Activated CD4-positive, CD25-positive, alpha-beta regulatory T cell (primary cell): ENCODE results near the gene ARHGAP15.
A peak's percentile ranks its signal among the peaks of the same experiment; 100 is the strongest.

Experiments used
- DNase-seq, 4 experiments: peaks; one replicate each; lab custom pipeline; 2025; lab: John Stamatoyannopoulos, UW

Gene ARHGAP15

DNA sequence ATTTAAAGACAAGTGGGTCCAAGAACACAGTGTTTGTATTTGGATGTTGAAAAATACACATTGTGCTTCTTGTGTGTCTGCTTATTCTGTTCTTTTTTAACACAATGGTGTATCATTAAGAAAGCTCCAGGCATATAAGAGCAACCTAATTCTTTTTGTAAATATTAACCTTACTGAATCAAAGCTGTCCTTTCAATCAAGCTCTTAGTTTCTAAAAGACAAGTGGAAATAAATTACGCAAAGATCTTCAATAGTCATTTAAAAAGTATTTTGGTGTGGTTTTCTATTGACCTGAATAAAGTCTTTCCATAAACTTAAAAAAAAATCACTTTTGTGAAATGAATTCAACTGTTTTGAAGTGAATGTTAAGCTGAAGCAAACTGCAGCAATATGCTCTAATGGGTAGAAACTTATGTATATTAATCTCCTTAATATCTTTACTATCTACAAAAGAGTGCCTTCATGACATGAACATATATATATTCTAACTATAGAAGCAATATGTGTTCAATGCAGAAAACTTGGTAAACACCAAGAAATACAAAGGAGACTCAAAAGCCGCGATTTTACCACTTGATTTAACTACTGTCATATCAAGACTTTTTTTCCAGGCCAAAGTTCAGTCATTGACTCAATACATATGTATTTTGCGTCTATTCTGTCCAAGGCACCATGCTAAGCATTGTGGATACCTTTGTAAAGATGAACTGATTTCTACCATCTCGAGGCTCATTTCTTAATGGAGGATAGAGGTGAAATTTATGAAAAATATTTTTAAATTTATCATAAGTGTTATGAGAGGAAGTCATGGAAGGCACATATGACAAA, 97.7 kb downstream of the ARHGAP15 start:
- DNase-seq = no peak

DNA sequence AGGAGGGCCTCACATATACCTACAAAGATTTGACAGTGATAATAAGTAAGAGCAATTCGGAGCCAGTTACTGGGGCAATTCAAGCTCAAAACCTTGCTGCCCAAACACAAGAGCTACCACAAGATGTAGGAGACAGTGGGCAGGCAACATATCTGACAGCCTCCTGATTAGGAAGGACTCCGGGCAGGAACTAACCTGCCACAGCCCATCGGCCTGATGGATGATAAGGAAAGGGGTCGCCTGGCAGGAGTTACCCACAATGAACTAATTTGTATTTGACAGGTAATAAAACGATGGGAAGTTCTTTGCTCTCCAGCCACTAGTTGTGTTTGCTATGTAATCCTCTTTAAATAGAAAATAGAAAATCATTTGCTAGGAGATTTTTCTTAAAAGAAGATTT, 100.2 kb downstream of the ARHGAP15 start:
- DNase-seq = no peak

DNA sequence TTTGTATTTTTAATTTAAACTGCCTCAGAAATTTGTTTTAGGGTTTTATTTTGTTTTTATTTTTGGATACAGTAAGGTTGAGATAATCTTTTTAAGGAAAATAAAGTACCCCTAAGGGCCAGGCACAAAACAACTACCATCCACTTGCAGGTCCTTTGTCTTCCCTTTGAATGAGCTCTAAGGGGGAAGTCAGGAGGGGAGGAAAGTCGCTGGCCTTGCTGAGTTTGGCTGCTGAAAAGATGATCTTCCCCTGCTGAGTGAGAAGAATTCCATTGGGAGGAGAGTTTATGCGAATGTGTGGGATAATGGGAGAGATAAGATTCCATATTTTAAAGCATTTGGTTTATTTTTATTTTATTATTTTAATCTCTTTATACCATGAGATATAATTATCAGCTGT, 100.7 kb downstream of the ARHGAP15 start:
- no peak for DNase-seq

DNA sequence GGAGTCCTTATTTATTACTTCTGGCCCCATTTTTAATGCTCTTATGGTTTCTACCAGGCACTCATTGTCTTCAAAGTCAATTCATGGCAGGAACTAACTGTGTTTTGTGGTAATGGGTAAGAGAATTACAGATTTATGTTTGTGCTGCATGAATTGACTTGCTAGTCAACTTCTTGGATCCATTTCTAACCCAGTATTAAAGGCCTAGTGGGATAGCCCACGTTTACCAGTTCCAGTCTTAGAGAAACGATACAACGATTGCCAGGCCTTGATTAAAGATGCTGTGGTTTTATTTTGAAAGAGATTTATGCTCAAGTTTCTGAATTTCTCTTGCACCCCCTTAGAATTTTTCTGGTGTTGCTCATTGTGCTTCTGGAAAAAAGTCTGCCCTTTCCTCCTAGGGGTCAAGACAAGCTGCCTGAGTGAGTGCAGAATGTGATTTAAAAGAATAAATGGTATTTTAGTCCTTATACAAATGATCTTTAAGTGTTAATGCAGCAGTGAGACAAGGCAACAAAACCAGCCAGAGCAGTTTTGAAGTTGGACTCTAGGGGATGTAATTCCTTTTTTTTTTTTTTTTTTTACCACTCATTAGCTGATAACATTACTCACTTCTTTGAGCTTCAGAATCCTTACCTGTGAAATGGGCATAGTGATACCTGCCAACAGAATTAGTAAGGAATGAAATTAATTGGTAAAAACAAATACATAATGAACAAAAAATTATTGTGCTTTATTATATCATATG, 101.5 kb downstream of the ARHGAP15 start:
- no peak for DNase-seq

DNA sequence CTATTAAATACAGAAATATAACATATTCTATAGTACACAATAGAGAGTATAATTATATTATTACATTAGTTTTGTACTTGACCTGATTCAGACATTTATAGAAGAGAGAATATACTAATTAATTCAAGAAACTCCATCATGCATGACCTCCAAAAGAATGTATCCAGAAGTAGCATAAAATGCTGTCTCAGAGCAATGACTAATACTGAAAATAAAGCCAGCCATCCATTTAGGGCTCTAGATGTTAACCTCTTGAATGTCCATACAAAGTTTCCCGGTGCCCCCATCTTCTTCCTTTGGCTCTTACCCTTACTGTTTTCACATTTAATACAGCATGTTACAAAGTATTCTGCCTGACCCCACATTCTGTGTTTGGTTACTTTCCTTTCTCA, 102.0 kb downstream of the ARHGAP15 start:
- no peak for DNase-seq

DNA sequence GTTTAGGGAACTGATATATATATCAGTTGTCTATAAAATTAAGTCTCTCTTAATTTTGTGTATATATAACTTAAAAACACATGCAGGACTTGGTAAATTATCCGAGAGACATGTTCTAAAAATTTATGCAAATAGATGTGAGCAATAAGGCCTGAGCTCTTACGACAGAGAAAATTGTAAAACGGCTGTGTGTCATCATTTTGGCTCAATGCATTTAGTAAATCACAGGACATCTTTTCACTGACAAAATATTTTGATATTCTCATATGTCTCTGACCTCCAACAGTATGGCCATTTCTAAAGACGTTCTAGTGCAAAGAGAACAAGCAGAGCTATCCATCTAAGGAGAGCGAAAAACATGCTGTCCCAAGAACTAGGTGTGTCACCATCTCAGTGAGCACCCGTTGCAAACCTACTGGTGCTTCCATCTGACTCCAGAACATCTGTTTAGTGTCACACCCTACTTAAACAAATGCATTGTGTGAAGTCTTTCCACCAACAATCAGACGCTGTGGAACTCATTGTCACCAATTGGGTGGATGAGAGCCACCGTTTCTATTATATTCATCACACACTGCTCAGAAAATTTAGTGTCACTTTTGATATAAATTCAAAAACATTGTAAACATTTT, 108.0 kb downstream of the ARHGAP15 start:
- DNase-seq = no peak

DNA sequence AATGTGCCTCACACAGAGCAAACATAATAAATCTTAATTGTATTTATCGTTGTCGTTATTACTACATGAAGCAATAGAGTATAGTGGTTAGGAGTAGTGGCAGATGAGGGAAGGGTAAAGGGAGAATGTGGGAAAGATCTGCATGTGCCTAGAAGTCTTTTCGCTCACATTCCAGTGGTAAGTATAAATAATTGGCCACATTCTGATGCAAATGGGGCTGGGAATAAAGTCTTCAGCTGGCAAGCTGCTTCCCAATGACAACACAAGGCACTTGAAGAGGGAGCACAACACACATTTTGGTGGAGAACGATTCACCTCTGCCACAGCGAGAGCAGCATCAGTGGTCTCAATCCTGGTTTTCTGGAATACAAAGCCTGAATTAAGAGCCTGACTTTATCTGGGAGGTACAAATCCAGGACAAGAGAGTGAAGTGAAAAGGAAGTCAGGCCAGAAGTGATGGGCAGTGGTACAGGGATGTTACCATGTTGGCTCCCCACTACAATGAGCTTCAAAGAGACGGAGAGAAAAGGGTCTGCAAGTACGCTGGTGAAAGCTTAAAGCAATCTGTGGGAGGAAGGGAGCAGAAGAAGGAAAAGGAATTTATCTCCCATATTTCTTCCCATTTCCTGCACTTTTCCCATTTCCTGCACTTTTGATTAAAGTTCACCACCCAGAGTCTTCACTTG, 112.3 kb downstream of the ARHGAP15 start:
- no peak for DNase-seq

DNA sequence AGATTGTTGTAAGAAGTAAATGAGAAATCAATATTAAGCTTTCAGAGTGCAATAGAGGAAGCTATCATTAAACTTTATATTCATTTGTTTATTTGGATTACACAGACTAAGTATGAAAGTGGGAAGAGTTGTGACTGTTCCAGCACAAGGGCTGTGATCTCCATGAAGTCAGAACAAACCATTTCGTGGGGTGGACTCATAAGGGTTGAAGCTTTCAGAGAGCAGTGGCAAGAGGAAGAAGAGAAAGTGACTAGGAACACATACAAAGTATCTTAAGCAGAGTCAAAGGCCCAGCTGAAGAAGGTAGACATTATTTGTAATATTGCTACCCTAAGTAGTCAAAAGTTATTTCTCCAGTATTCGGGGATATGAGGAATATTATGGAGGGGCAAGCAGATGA, 117.0 kb downstream of the ARHGAP15 start:
- DNase-seq = no peak

DNA sequence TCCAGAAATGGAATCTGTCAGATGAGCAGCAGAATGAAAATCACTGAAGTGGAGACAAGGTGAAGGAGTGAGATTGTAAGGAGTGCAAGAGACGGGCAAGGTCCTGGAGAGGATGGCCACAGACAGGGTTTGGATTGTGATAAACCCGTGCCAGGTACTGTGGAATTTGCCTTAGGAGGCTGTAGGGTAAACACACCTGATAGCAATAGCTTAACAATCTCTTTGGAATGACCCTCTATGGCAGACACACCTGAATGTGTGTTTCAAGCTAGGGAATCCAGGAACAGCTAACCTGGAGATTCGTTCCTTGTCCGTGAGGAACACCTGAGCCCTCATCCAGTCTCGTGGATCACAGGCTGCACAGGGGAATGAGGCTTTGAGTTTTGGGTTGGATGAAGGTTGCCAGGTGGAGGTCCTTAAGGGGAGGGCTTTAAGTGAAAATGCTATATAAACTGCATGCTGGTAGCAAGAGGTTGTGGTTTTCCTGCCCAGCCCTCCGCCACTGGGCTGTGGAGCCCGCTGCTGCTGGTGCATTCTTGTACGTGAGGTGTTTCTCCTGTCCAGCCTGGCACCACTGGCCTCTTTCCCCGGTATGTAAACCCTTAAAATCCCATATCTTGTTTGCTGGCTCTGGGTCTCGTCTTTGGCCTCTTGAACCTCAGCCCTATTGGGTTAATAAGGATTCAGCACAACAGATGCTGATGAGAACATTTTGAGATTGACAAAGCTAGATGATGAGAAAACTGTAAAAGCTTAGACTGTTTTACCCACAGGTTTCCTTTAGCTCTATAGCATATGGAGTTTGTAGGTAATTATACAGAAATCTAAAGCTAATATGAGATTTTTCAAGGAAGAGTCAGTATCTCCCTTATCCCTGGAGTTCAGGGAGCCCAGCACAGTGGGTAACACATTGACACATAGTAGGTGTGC, 117.9 kb downstream of the ARHGAP15 start:
- DNase-seq = no peak

DNA sequence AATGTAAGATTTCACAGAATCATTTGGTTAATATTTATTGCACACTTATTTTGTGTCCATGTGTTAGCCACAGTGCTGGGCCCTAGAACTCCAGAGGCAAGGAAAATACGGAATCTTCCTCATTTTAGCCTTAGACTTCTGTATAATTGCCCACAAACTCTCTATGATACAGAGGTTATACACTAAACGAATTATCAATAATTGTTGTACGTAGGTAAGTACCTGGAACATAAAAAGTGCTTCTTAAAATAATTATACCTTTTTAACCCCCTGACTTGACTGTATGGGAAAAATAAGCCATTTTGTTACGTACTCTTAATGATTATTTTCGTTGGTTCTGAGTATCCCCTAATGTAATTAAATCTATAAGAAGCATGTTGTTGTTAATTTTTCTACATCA, 119.4 kb downstream of the ARHGAP15 start:
- DNase-seq = no peak

DNA sequence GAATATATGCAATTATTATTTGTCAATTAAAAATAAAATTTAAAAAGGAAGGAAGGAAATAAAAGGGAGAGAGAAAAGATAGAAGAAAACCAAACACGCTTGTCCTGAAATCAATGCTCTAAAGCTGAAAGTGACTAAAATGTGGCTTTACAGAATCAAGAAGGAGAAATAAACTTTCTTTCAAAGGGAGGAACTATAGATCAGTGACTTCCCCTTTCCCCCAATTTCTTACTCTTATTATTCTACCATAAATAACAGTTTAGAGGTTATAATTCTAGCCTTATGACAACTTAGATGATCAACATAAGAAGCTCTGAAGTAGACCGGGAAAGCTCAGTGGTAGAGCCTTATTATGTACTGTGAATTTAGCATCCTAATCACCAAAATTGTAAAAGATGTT, 122.5 kb downstream of the ARHGAP15 start:
- DNase-seq = no peak

DNA sequence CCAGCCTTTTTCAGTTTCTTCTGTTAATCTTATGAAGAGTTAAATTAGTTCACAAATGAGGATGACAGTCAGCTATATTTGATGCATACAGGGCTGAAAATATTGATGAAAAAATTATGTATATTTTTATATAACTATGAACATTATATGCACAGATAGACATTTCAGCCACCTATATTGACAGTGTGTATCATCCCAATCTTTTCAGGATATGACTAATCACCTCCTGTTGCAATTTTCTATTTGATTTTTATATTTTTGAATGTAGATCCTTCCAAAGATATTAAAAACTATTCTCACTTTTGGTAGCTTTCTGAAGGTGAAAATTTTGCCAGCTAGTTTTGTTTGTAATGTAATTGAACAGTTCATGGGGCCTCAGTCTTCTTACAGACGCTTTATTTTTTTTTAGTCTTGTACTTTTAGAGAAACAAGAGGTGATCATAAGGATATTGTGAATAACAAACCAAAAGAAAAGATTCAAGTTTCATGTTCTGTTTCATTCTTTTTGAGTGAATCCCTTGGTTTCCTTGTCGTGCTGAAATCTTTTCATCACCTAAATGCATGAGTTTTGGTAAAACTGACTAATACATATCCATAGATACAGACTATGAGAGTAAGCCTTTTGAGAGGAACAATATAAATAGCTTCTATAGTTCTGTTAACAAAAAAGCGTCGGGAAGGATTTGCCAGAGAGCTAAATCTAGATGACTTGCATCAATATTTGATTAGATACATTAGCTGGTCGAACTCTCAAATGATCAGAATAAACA, 123.1 kb downstream of the ARHGAP15 start:
- no peak for DNase-seq

DNA sequence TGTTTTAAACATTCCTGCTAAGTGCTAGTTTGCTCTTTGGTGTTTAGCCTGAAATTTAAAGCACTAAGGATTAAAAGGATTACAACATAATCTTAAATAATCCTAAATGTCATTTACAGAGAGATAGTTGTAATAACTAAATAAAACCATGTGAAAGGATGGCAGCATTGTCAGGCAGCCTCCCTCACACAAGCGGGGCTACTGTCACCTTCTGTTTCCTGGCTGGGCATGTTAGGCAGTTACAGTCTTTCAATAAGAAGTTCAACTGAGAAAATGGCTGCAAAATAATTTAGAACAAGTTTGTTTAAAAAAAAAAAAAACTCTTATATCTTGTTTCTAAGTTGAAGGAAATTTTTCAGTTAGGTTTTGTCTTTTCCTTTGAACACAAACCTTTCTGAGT, 124.9 kb downstream of the ARHGAP15 start:
- peak in 1 of 4 experiments; percentile 5 for DNase-seq

DNA sequence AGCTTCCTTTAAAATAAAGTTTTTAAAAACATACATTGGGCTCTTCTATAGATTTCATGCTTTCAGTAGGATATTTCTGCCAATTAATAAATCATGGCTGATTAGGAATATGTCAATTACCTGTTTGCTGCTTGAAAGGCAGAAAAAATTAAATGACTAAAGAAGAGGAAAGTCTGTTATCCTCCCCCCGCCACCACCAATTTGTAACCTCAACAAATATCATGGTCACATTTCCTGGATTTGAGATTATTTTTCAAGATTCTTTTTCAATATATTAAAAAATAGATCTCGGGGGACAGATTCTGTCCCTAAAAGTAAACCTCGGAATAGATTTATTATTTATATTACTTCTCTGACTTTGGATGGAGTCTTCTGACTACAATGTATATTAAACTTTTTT, 125.9 kb downstream of the ARHGAP15 start:
- DNase-seq = no peak

DNA sequence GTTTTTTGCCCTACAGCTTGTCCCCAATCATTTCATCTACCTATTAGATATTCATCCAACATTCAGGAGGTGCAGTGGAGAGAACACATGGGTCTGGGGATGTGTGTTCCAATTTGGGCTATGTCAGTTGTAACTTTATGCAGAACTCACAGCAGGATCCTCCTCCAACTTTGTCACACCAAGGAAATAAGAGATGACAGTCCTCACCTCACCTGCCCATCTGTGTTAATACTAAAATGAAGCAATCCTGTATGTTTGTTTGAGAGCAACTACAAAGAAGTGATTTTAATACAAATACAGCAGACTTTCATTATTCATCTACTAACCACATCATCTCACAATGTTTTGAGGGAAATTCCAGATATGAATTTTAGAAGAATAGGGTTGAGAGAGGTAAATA, 126.7 kb downstream of the ARHGAP15 start:
- DNase-seq = no peak

DNA sequence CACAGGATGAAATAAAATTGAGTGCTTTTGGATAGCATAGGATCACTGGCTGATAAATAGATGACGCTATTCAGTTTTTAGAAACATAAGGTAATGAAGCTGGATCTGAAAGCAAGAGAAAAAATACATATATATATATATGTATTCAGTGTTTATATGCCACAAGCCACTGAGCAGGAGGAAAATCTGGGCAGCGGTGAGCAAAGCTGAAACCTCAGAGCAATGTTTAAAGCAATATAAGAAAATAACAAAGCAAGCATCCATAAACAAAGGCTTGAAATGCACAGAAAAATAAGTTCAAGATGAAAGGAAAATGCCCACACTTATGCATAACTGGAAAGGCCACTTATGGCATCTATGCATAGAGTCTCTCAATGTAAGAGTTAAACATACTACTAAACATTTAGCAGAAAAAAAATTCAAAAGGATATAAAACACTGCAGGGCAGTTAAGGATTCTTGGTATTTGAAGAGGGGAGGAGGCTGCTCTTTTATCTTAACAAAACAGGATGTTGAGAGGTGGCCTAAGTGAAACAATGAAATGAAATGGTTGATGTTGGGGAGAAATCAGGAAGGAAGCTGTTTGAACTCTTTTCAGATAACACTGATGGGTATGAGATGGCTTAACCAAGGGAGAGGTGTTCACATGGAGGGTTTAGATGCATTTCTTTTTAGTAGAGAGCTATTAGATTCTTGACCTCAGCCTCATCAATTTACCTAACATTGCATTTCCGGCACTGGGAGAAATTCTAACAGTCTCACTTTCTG, 129.1 kb downstream of the ARHGAP15 start:
- DNase-seq = no peak

DNA sequence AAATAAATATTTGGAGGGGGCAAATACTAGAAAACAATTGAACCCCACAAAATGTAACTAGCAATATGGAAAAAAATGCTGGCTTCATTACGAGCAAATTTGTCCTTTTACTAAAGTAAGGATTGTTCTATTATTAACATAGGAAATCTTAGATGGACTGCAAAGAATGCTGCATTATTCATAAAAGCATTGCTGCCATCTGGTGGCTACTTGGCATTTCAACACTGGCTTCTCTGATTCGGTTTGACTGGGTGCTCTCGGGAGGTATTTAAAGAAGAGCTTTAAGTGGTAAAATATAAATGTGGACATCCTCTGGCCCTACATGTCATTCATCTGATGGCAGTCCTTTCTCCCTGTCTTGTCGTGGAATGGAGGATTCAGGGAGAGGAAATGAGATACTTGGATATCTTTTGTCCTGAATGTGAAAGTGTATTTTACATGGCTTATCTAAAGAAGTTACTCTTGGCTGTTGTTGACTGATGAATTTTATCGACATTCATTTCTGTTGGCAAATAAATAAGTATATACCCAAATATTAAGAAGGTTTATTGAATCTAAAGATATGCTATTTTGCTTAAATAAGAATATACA, 130.2 kb downstream of the ARHGAP15 start:
- peak; percentile 23 to 61 (median 34) for DNase-seq

DNA sequence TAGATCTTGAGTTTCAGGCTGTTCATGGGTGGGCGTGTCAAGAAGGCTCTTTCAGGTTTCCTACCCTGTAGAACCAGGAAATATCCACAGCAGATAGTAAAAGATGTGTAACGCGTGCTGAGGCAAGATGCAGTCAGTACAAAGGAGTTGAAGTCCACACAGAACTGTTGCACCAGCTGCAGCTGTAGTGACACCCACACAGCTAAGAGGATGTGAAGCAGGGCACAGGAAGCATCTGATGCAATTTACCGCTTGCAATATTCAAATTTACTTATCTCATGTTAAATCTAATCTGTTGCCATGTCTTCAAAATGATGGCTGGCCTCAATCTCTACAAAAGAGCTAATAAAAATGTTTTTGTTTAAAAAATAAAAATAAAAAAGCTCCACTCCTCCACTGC, 132.8 kb downstream of the ARHGAP15 start:
- peak in 1 of 4 experiments; percentile 21 for DNase-seq

DNA sequence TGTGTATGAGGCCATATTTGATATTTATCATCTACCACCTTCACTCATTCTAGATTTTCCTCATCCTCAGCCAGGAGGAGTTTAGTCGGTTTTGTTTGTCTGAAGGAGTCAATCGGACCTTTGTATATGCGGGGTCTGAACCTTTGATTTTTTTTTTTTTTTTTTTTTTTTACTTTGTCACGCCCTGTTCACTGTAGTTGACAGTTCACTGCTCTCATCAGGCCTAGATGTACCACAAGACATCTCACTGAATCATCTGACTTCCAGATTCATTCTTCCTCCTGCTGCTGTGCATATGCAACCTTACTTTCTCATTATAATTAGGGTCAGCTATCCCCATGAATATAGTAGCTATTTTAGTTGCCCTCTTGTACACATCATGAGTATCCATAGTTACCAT, 133.2 kb downstream of the ARHGAP15 start:
- DNase-seq = no peak
